Endothelial cell of umbilical vein (primary cell): Measurements from ENCODE around the gene KLK1. TPM values are rescaled to one million over a fixed set of nuclear protein-coding genes. Genes with fewer than 3 reads are reported as not detected.
A peak's percentile ranks its signal among the peaks of the same experiment; 100 is the strongest.

Experiments used
- BruUV-seq: library from RNA; stranded (reverse); fragments of 400-500 nt; replicated peaks from 2 replicates; lab custom pipeline; 2021; lab: Mats Ljungman, UMichigan
- CTCF ChIA-PET: fragments of 300-600, 350-600 bp; sonication (Branson Sonifier 250); formaldehyde crosslinking; loops from one replicate; lab custom pipeline; 2021; ENCODE audit warnings: antibody characterized with exemption, inconsistent platforms; lab: Charles Lee
- POLR2A ChIA-PET: fragments of 300-600, 350-600 bp; sonication (Branson Sonifier 250); formaldehyde crosslinking; loops from one replicate; lab custom pipeline; 2021; ENCODE audit warnings: antibody characterized with exemption, inconsistent platforms; lab: Charles Lee
- DNase-seq: peaks from one replicate; pipeline ENCODE4 v3.0.0-alpha.2; 2011; ENCODE audit warnings: low read depth, low spot score
- FAIRE-seq: peaks from 2 replicates; lab custom pipeline; 2011; peaks lifted over from hg19 to GRCh38; lab: Jason Lieb, UNC
- H2AFZ ChIP-seq: 2 replicates; pipeline ENCODE4 v1.6.0; 2012; ENCODE audit warnings: low read depth, low read length, control low read depth, inconsistent platforms
- H3K27ac ChIP-seq: 2 replicates; pipeline ENCODE4 v1.5.1; 2011; ENCODE audit warnings: low read depth, mild to moderate bottlenecking, control low read depth, low read length, moderate library complexity; ENCODE audit not compliant: insufficient read depth
- H3K27me3 ChIP-seq, 2 experiments: 2 replicates each; pipeline versions ENCODE4 v1.6.0 to v1.6.1; 2011; ENCODE audit warnings: low read length in 2 of 2, mixed read lengths in 1 of 2; ENCODE audit not compliant: control insufficient read depth in 2 of 2, insufficient read depth in 2 of 2
- H3K36me3 ChIP-seq, 2 experiments: 2 replicates in 1 of 2; 3 replicates in 1 of 2; pipeline ENCODE4 v1.5.1; 2011; ENCODE audit warnings: low read length in 2 of 2, mild to moderate bottlenecking in 1 of 2, moderate library complexity in 1 of 2; ENCODE audit not compliant: control insufficient read depth in 2 of 2, insufficient read depth in 2 of 2; ENCODE audit errors: extremely low read depth in 1 of 2
- H3K4me1 ChIP-seq: 3 replicates; pipeline ENCODE4 v1.5.1; 2011; ENCODE audit warnings: mild to moderate bottlenecking, low read length; ENCODE audit not compliant: control insufficient read depth, insufficient read depth; ENCODE audit errors: extremely low read depth
- H3K4me2 ChIP-seq: 2 replicates; pipeline ENCODE4 v1.6.1; 2011; ENCODE audit warnings: low read length, control low read depth, mixed read lengths; ENCODE audit not compliant: insufficient read depth
- H3K4me3 ChIP-seq, 3 experiments: fragments of 200-600 bp in 1 of 3; sonication (generic), shearing (Covaris generic) in 1 of 3; replicated peaks in 1 of 3; 2 replicates each; pipeline ENCODE4 v1.5.1; 2011 to 2016; ENCODE audit warnings: control low read depth in 3 of 3, low read length in 3 of 3, mild to moderate bottlenecking in 2 of 3, inconsistent platforms in 1 of 3, low read depth in 1 of 3, moderate library complexity in 1 of 3; ENCODE audit not compliant: insufficient read depth in 1 of 3
- H3K79me2 ChIP-seq: 2 replicates; pipeline ENCODE4 v1.6.0; 2012; ENCODE audit warnings: low read length, inconsistent platforms; ENCODE audit not compliant: control insufficient read depth, insufficient read depth
- H3K9ac ChIP-seq: replicated peaks from 2 replicates; pipeline ENCODE3; 2011; ENCODE audit warnings: low read length, control low read depth; ENCODE audit not compliant: insufficient read depth; ENCODE audit errors: extremely low read depth
- H3K9me1 ChIP-seq: replicated peaks from 3 replicates; pipeline ENCODE4 v1.6.0; 2011; ENCODE audit warnings: mild to moderate bottlenecking, low read length; ENCODE audit not compliant: control insufficient read depth, insufficient read depth; ENCODE audit errors: extremely low read depth
- H3K9me3 ChIP-seq: replicated peaks from 2 replicates; pipeline ENCODE4 v1.5.1; 2012; ENCODE audit warnings: low read length, inconsistent platforms; ENCODE audit not compliant: control insufficient read depth, insufficient read depth
- H4K20me1 ChIP-seq: replicated peaks from 2 replicates; pipeline ENCODE3; 2011; ENCODE audit warnings: mild to moderate bottlenecking, low read length; ENCODE audit not compliant: control insufficient read depth, insufficient read depth; ENCODE audit errors: extremely low read depth
- CTCF ChIP-seq, 2 donors: IDR thresholded peaks; 1 replicate in 1 of 2; 2 replicates in 1 of 2; pipeline ENCODE4 v1.5.1; 2011; ENCODE audit warnings: low read length in 2 of 2, mild to moderate bottlenecking in 2 of 2, moderate library complexity in 2 of 2, control low read depth in 1 of 2, inconsistent platforms in 1 of 2, low read depth in 1 of 2; ENCODE audit not compliant: insufficient read depth in 1 of 2; ENCODE audit errors: extremely low read depth in 1 of 2
- EZH2 ChIP-seq: IDR thresholded peaks from 2 replicates; pipeline ENCODE4 v1.6.1; 2012; ENCODE audit warnings: borderline replicate concordance, low read depth, mild to moderate bottlenecking, moderate library complexity, low read length, inconsistent platforms; ENCODE audit not compliant: severe bottlenecking
- FOS ChIP-seq: IDR thresholded peaks from 2 replicates; pipeline ENCODE4 v1.6.1; 2011; ENCODE audit warnings: mild to moderate bottlenecking, low read length, moderate library complexity, borderline replicate concordance; ENCODE audit not compliant: insufficient read depth
- GATA2 ChIP-seq: IDR thresholded peaks from 2 replicates; pipeline ENCODE4 v1.7.0; 2011; ENCODE audit warnings: low read depth, mild to moderate bottlenecking, moderate library complexity, mixed read lengths, low read length; ENCODE audit not compliant: insufficient read length, insufficient read depth
- JUN ChIP-seq: IDR thresholded peaks from 2 replicates; pipeline ENCODE4 v1.6.1; 2011; ENCODE audit warnings: borderline replicate concordance, low read depth; ENCODE audit not compliant: insufficient read length, insufficient read depth
- MAX ChIP-seq: IDR thresholded peaks from 2 replicates; pipeline ENCODE4 v1.6.1; 2011; ENCODE audit not compliant: insufficient read depth, insufficient read length
- MYC ChIP-seq: IDR thresholded peaks from one replicate; pipeline ENCODE4 v1.6.1; 2011; ENCODE audit warnings: mild to moderate bottlenecking, low read depth, low read length
- POLR2A ChIP-seq: IDR thresholded peaks from 2 replicates; pipeline ENCODE4 v1.6.1; 2012; ENCODE audit warnings: low read depth, mild to moderate bottlenecking, control low read depth, low read length
- POLR2AphosphoS5 ChIP-seq: IDR thresholded peaks from 2 replicates; pipeline ENCODE4 v1.6.1; 2012; ENCODE audit warnings: low read depth, mild to moderate bottlenecking, control low read depth, low read length, moderate library complexity; ENCODE audit not compliant: insufficient read depth
- dilution Hi-C: fragments of 300-500 bp; cut with MboI; formaldehyde crosslinking; loops from one replicate; pipeline ENCODE4 v1.15.0; 2019; ENCODE audit warnings: low sequenced_read_pairs; ENCODE audit not compliant: extremely low pct_ligation_motif_present
- intact Hi-C: fragments of 100-400 bp; cut with micrococcal nuclease; formaldehyde crosslinking; loops from one replicate; pipeline ENCODE4 v1.10.0; 2022
- polyA plus RNA-seq, 4 experiments: library from polyadenylated mRNA; depleted of rRNA in 3 of 4; stranded (reverse) in 3 of 4; unstranded in 1 of 4; fragments of >200 nt; gene quantifications; 2 replicates each; pipeline versions ENCODE4 v1.2.1 to v1.2.3, GENCODE V29; 2011 to 2012; ENCODE audit warnings: missing spikeins in 1 of 4
- total RNA-seq: library from RNA; stranded (reverse); gene quantifications from 2 replicates; pipeline ENCODE4 v1.2.3, GENCODE V29; 2021

The KLK1 gene
- total and polyA plus RNA-seq, 2 donors (not counting 3 experiments of a cell fraction or from before 2014, with no cell fraction given): 0.08 TPM; not detected in 1

GRCh38 chr19:50803633-50804419 lies 19.8 kb downstream of the KLK1 start:
- H2AFZ ChIP-seq: peak overlapping the region; percentile 87
- peak; percentile 25 for DNase-seq
- peaks cover 4 to 14% of the 10 kb centered on the region in 2 experiments for H3K36me3 ChIP-seq
- H3K4me2 ChIP-seq: peak overlapping the region; percentile 99
- CTCF ChIA-PET: interaction anchor here (1.0 to 2.2 kb wide), 4 partner anchors 20 to 266 kb away, joined by 3 to 8 read pairs (median 4); no protein-coding TSS in a partner anchor
- intact Hi-C loops: loop anchor here (1.0 kb wide), 3 partner anchors 79 to 293 kb away; partner anchors contain the start of gene JOSD2
- peak; percentile 47 for FAIRE-seq
- H3K9me3 ChIP-seq: no peaks in the 10 kb centered on the region
- TF ChIP-seq MYC: no peak
- no peak for TF ChIP-seq JUN
- no peak for TF ChIP-seq MAX
- no peak for TF ChIP-seq POLR2AphosphoS5
- TF ChIP-seq GATA2: no peak
- TF ChIP-seq FOS: no peak
- TF ChIP-seq EZH2: no peak
- no peak for TF ChIP-seq CTCF (IDR thresholded peaks at IDR 0.05; ENCODE audit: extremely low read depth in 1 of 2, insufficient read depth in 1 of 2, low read depth in 1 of 2, low read length in 2 of 2)
- TF ChIP-seq POLR2A: no peak
- H3K9me1 ChIP-seq: no peaks in the 10 kb centered on the region
- peak overlapping the region; percentile 98 for H3K27ac ChIP-seq
- H3K9ac ChIP-seq: peak overlapping the region; percentile 99
- peak overlapping the region; percentile 94 to 100 (median 97) for H3K4me3 ChIP-seq
- no peaks in the 10 kb centered on the region for H3K27me3 ChIP-seq
- no peaks in the 10 kb centered on the region for H4K20me1 ChIP-seq
- POLR2A ChIA-PET: interaction anchor here (0.7 to 1.6 kb wide), 2 partner anchors 74 to 79 kb away, joined by 3 to 5 read pairs; no protein-coding TSS in a partner anchor
- TSS peak; percentile 54 for BruUV-seq
- H3K79me2 ChIP-seq: peaks cover 44% of the 10 kb centered on the region
- peaks cover 12% of the 10 kb centered on the region for H3K4me1 ChIP-seq
- dilution Hi-C loops: no loop called here
